Psoas muscle (tissue), 8 donors: ENCODE data around the gene LANCL2. TPM values are rescaled to one million over a fixed set of nuclear protein-coding genes. Genes with fewer than 3 reads are reported as not detected.

Experiments
- ATAC-seq, 4 donors: fragments of 200-7000 bp; cut with Tn5 transposase; one replicate each; pipeline ENCODE4 v1.9.1; 2020; ENCODE audit warnings: moderate library complexity in 3 of 4, mild to moderate bottlenecking in 2 of 4
- DNase-seq, 2 donors: peaks; one replicate each; pipeline ENCODE4 v3.0.0-alpha.2; 2020
- H3K27ac ChIP-seq: fragments of 200-600 bp; one replicate; pipeline ENCODE4 v1.8.0; 2022
- H3K27me3 ChIP-seq, 3 donors: fragments of 200-600 bp in 1 of 3; one replicate each; pipeline versions ENCODE4 v1.6.1 to v1.8.0; 2013 to 2022; ENCODE audit warnings: low read length in 2 of 3, mild to moderate bottlenecking in 2 of 3, moderate library complexity in 1 of 3; ENCODE audit not compliant: insufficient read depth in 3 of 3
- H3K36me3 ChIP-seq, 2 donors: fragments of 200-600 bp in 1 of 2; one replicate each; pipeline versions ENCODE4 v1.6.1 to v1.8.0; 2013 to 2022; ENCODE audit warnings: low read depth in 1 of 2, mild to moderate bottlenecking in 1 of 2, moderate library complexity in 1 of 2; ENCODE audit not compliant: insufficient read depth in 1 of 2
- H3K4me1 ChIP-seq: fragments of 200-600 bp; one replicate; pipeline ENCODE4 v1.8.0; 2022
- H3K4me3 ChIP-seq: fragments of 200-600 bp; one replicate; pipeline ENCODE4 v1.8.0; 2022; ENCODE audit warnings: mild to moderate bottlenecking
- H3K9me3 ChIP-seq: fragments of 200-600 bp; one replicate; pipeline ENCODE4 v1.8.0; 2022
- WGBS, 3 donors: extraction: QIAGEN DNeasy Blood & Tissue Kit; methylation state at CpG; one replicate each; pipeline versions ENCODE4 v1.1.6 to v1.1.7; 2013; 5-methylcytosine and 5-hydroxymethylcytosine counted together
- intact Hi-C, 2 donors: fragments of 100-400 bp; cut with DNase I; formaldehyde crosslinking; loops; one replicate each; pipeline versions ENCODE4 v1.11.0 to v1.14.2; 2022
- polyA plus RNA-seq, 3 donors: library from polyadenylated mRNA; stranded (reverse); fragments of 200-250 nt; gene quantifications; one replicate each; pipeline ENCODE4 v1.2.3, GENCODE V29; 2013
- total RNA-seq, 4 donors: library from RNA; stranded (reverse); fragmentation: NEBNext Ultra II Directional in 2 of 4; extraction: Animal tissue kit (Norgen Biotek cat#: 25700) in 2 of 4; gene quantifications; one replicate each; pipeline versions ENCODE4 v1.2.1 to v1.2.4, GENCODE V29; 2021 to 2023
- TF ChIP-seq, protein P1 (sequence below): fragments of 200-600 bp; IDR thresholded peaks from one replicate; pipeline ENCODE4 v1.8.0; 2022; ENCODE audit warnings: antibody characterized with exemption
- donor health status: healthy with polysubstance abuse.
- donor health status: DM: no; HTN: no; CAD: no; lungs with moderate emphysema.
- donor health status: Bipolar disorder and iron deficiency.
- donor health status: healthy.
- donor health status: DM: yes; HTN: yes; CAD: no.
- donor health status: DM: no; HTN: no; CAD: no.
- donor health status: DM: no; HTN: no; CAD: no.
- donor health status: DM: yes; HTN: yes; CAD: no.

Gene LANCL2
- total and polyA plus RNA-seq, 7 donors, result 5.4 to 16.9 (median 9.6) TPM

DNA sequence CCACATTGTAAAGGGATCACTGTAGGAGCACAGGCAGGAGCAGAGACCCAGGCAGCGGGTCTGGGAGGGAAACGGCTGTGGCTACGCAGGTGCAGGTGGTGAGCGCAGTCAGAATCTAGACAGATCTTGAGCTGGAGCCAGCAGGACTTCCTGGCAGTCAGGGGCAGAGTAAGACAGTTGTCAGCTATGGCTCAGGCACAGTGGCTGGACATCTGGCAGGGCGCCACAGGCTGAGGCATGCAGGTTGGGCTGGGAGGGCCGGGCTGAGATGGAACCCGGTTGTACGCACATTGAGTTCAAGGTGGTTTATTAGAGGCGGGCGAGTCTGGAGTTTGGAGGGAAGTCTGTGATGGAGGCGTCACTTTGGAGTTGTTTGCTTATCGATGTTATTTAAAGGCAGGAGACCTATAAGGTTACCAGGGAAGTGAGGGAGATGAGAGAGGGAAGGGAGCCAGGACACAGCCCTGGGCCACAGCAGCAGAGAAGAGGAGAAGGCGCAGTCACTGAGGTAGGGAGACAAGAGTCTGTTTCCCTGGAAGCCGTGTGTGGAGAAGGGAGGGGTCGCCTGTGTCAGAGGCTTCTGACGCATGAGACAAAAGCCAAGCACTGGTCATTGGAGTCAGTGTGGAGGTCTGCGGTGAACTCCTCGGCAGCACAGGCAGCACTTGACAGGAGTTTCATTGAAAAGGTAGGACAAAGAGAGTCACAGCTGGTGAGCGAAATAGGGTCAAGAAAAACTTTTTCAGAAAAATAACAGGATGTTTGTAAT lies 73.8 kb downstream of the LANCL2 start:
- intact Hi-C loops, result loop anchor here (10.0 kb wide), 2 partner anchors 156 to 636 kb away; no protein-coding TSS in a partner anchor

DNA sequence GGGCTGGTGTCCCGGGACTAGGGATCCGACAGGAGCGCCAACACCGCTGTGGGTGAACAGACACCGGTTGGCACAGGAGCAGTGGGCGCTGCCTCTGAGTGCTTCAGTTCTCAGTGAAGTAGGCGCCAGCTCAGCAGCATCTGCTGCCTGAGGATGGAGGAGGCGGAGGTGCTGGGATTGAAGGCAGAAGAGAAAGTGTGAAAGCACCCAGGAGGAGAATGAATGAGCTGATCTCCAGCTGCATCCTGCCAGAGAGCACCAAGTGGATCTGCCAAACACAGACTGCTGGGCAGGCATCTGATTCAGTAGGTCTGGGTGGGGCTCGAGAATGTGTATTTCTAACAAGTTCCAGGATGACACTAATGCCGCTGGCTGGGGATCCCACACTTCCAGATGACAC lies 74.5 kb downstream of the LANCL2 start:
- peak in 1 of 2 donors; percentile 23 for DNase-seq
- no peaks in the 10 kb centered on the region for H3K36me3 ChIP-seq
- TF ChIP-seq, protein P1, sequence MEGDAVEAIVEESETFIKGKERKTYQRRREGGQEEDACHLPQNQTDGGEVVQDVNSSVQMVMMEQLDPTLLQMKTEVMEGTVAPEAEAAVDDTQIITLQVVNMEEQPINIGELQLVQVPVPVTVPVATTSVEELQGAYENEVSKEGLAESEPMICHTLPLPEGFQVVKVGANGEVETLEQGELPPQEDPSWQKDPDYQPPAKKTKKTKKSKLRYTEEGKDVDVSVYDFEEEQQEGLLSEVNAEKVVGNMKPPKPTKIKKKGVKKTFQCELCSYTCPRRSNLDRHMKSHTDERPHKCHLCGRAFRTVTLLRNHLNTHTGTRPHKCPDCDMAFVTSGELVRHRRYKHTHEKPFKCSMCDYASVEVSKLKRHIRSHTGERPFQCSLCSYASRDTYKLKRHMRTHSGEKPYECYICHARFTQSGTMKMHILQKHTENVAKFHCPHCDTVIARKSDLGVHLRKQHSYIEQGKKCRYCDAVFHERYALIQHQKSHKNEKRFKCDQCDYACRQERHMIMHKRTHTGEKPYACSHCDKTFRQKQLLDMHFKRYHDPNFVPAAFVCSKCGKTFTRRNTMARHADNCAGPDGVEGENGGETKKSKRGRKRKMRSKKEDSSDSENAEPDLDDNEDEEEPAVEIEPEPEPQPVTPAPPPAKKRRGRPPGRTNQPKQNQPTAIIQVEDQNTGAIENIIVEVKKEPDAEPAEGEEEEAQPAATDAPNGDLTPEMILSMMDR, result no peak
- H3K27ac ChIP-seq, result peak overlapping the region; percentile 36
- ATAC-seq, result peak; percentile 42 to 71 (median 48)
- no peaks in the 10 kb centered on the region for H3K9me3 ChIP-seq
- no peaks in the 10 kb centered on the region for H3K27me3 ChIP-seq
- intact Hi-C loops, result loop anchor here (10.0 kb wide), 2 partner anchors 155 to 635 kb away; no protein-coding TSS in a partner anchor
- 9 to 42% (median 25%) methylated on average over 10 of the region's 10 CpGs for WGBS, 3 donors
- no peak overlapping the region for H3K4me3 ChIP-seq
- H3K4me1 ChIP-seq, result peaks cover 29% of the 10 kb centered on the region

More for the DNA sequence above, 73.8 kb downstream of the LANCL2 start:
- Histone ChIP-seq H3K27ac (peak overlapping the region; percentile 58), H3K27me3 (no peaks in the 10 kb centered on the region), H3K4me1 (peaks cover 29% of the 10 kb centered on the region), H3K36me3 (no peaks in the 10 kb centered on the region), H3K9me3 (no peaks in the 10 kb centered on the region), H3K4me3 (no peak overlapping the region)
- TF ChIP-seq, protein P1, result no peak
- ATAC-seq, result peak; percentile 82 to 90 (median 88)
- DNase-seq, result peak; percentile 75 to 81
- WGBS, 3 donors, result 28 to 34% (median 30%) methylated on average over 19 of the region's 19 CpGs

DNA sequence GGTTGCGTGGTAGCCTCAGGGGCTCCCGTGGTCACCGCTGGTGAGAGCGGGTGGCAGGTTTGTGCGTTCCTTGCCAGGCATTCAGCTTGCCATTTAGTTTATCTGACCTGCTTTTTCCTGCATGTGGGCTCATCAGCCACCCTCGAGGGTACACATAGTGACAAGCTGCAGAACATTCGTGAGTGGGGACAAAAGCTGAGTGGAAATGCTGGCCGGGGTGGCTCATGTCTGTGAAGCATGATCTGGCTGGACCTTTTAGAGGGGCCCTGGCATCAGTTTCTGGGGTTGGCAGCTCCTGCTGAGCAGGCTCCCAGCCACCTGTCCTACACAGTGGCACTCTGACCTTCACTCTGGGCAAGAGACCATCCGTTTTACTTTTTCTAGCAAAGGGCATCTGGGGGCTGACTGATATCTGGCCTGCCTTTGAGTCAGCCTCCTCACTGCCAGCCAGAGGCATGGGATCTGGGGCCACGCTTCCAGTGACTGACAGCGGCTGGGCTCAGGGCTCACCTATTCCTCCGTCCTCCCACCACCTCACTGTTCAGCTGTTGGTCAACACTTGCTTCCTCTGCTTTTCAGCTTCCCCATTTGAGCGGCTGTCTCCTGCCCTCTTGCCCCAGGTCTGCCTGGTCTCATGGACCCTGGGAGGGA lies 75.0 kb downstream of the LANCL2 start:
- Histone ChIP-seq H3K36me3 (no peaks in the 10 kb centered on the region), H3K4me3 (no peak overlapping the region), H3K27me3 (no peaks in the 10 kb centered on the region), H3K27ac (peak overlapping the region; percentile 36), H3K9me3 (no peaks in the 10 kb centered on the region), H3K4me1 (peaks cover 29% of the 10 kb centered on the region)
- WGBS, 3 donors, result 26 to 37% (median 32%) methylated on average over 13 of the region's 13 CpGs
- DNase-seq (no peak), ATAC-seq (peak; percentile 58 to 69 (median 62))
- TF ChIP-seq, protein P1, result no peak
- intact Hi-C loops, result no loop called here

DNA sequence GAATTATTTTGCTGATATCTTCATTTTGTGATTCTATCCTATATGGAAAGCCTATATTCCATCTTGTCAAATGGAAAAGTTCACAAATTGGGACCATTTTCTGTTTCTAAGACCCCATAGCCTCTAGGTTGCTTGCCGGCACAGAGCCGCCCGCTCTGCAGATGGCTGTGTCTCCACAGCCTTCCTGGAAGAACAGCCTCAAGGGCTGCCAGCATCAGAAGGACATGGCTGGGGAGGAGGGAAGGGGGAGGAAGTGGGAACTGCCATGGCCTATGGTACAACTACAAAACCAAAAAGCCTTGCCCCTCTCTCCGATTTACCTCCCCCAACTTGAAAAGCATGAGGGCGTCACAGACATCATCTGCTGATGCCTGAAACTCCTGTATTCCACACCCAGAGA lies 75.9 kb downstream of the LANCL2 start:
- Histone ChIP-seq H3K27ac (no peak overlapping the region), H3K9me3 (no peaks in the 10 kb centered on the region), H3K4me1 (peaks cover 29% of the 10 kb centered on the region), H3K36me3 (no peaks in the 10 kb centered on the region), H3K4me3 (no peak overlapping the region), H3K27me3 (no peaks in the 10 kb centered on the region)
- intact Hi-C loops, result no loop called here
- ATAC-seq (no peak), DNase-seq (no peak)
- TF ChIP-seq, protein P1, result no peak
- WGBS, 3 donors, result 74 to 91% (median 83%) methylated on average over 5 of the region's 5 CpGs
